HG03469 (cell line): ENCODE measurements around the gene TRANK1.
"Not testable (repeated sequence)": the region's sequence is repeated elsewhere in the genome, so short reads cannot be mapped to it uniquely, and the experiment has no call there.

Experiments used
- ATAC-seq: cut with Tn5 transposase; IDR thresholded peaks from one replicate; pipeline ENCODE4 v1.9.1; 2021; ENCODE audit warnings: mild to moderate bottlenecking, moderate library complexity, moderate number of reproducible peaks; ENCODE audit not compliant: unreplicated experiment

Gene TRANK1

GRCh38 chr3:36957862-36958686, 13.2 kb upstream of the TRANK1 start:
- ATAC-seq, result no peak

- no peak for ATAC-seq
Observed at GRCh38 chr3:36957063-36957462, 12.2 kb upstream of the TRANK1 start.

- ATAC-seq, result no peak
Observed at GRCh38 chr3:36956155-36956554, 11.3 kb upstream of the TRANK1 start.

GRCh38 chr3:36954452-36955134, 9.7 kb upstream of the TRANK1 start:
- no peak for ATAC-seq

- ATAC-seq, result not testable (repeated sequence)
Observed at GRCh38 chr3:36947814-36948213, 3.0 kb upstream of the TRANK1 start.

- no peak for ATAC-seq
Observed at GRCh38 chr3:36945333-36945980, 603 bp upstream of the TRANK1 start.

- ATAC-seq, result peak; percentile 20
Observed at GRCh38 chr3:36944012-36944640, 728 bp downstream of the TRANK1 start.

- no peak for ATAC-seq
Observed at GRCh38 chr3:36943601-36944000, 1.3 kb downstream of the TRANK1 start.

- no peak for ATAC-seq
Observed at GRCh38 chr3:36942638-36943248, 2.1 kb downstream of the TRANK1 start.

GRCh38 chr3:36941658-36942057, 3.2 kb downstream of the TRANK1 start:
- ATAC-seq, result no peak

GRCh38 chr3:36941162-36941561, 3.7 kb downstream of the TRANK1 start:
- ATAC-seq, result no peak

- ATAC-seq, result no peak
Observed at GRCh38 chr3:36937492-36937891, 7.4 kb downstream of the TRANK1 start.

- no peak for ATAC-seq
Observed at GRCh38 chr3:36933540-36934296, 11.1 kb downstream of the TRANK1 start.

- not testable (repeated sequence) for ATAC-seq
Observed at GRCh38 chr3:36931424-36931823, 13.4 kb downstream of the TRANK1 start.

- ATAC-seq, result no peak
Observed at GRCh38 chr3:36928220-36928619, 16.6 kb downstream of the TRANK1 start.

- ATAC-seq, result no peak
Observed at GRCh38 chr3:36926292-36926897, 18.5 kb downstream of the TRANK1 start.

- ATAC-seq, result no peak
Observed at GRCh38 chr3:36924744-36925521, 19.9 kb downstream of the TRANK1 start.

- no peak for ATAC-seq
Observed at GRCh38 chr3:36923981-36924743, 20.7 kb downstream of the TRANK1 start.
